NK-92 (cell line): ENCODE measurements around the gene CHAF1B.
"Not testable (repeated sequence)": the region's sequence is repeated elsewhere in the genome, so short reads cannot be mapped to it uniquely, and the experiment has no call there.

Experiments
- DNase-seq: peaks from one replicate; lab custom pipeline; 2025; ENCODE audit not compliant: unreplicated experiment; lab: John Stamatoyannopoulos, UW

Gene CHAF1B

DNA sequence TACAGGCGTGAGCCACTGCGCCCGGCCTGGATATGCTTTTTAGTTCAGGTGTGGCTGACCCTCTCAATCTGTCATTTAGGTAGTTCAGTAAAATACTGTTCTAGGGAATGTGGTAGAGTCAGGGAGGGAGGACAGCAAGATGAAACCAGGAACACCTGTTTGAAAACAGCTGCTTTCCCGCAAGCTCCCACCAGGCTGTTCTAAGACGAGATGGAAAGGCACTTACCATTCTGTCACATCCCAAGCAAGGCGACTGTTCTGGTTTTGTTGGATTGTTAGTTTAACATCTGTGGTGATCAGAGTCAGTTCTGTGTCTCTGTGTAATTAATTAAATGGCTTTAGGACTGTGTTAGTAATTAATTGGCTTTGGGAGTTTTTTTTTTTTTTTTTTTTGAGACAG lies 2.9 kb downstream of the CHAF1B start:
- DNase-seq = no peak

DNA sequence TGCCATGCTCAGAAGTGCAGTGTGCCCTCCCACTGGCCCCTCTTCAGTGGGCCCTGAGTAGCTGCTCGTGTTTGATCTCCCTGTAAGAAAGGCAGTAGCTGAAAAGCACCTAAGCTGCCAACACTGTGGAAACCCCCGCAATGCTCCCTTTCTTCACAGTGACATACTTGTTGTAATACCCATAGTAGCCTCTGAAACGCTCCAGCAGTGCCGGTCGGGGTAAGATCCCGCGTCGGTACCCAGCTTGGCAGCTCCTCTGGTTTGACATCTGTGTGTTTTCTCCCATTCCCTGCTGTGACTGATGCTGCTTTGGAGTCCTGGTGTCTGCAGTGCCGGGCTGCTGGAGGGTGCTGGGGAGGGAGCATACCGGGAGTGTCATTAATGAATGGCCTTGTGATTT lies 3.6 kb downstream of the CHAF1B start:
- DNase-seq = no peak

DNA sequence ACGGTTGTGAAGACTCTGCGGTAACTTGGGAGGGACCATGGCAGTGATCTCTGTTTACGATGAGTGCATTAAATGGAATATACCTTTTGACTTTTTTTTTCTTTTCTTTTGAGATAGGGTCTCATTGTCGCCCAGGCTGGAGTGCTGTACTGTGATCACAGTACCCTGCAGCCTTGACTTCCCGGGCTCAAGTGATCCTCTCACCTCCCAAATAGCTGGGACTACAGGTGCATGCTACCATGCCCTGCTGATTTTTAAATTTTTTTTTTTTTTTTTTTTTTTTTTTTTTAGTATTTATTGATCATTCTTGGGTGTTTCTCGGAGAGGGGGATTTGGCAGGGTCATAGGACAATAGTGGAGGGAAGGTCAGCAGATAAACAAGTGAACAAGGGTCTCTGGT lies 6.5 kb downstream of the CHAF1B start:
- DNase-seq = not testable (repeated sequence)

DNA sequence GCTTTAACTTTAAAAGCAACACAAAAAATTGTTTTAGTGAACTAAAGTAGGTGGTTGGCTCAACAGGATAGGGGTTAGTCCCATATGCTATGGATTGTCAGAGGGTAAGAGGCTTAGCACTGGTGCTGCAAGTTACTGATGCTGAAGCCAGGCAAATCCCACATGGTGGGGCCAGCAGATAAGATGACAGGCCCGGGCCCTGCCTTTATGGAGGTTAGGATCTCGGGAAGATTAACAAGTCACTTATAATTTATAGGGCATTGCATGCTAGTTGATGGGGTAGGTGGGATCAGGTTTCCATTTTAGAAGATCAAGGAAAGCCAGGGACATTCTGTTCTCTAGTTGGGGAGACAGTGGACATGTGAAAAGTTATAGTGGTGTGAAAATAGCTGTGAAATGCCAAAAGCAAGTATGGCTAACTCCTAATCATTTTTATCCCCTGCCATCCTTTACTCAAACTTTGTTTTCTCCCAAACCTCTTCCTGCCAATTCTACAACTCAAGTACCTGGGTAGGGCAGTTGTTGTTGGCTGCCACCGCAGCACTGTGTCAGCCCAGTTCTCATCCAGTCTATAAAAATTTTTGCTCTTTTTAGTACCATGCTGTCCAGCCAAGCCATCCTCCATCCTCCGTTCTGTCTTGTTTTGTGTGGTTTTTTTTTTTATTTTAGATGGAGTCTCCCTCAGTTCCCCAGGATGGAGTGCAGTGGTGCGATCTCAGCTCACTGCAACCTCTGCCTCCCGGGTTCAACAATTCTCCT lies 10.3 kb downstream of the CHAF1B start:
- no peak for DNase-seq

DNA sequence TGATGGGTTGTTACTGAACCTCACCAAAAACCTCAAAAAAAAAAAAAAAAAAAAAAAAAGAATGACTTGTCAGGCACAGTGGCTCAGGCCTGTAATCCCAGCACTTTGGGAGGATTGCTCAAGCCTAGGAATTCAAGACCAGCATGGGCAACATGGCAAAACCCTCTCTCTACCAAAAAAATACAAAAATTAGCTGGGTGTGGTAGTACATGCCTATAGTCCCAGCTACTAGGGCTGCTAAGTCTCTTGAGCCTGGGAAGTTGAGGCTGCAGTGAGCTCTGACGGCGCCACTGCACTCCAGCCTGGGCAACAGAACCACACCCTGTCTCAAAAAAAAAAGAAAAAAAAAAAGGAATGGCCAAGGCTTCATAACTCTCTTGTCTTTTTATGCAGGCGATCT lies 11.1 kb downstream of the CHAF1B start:
- no peak for DNase-seq

DNA sequence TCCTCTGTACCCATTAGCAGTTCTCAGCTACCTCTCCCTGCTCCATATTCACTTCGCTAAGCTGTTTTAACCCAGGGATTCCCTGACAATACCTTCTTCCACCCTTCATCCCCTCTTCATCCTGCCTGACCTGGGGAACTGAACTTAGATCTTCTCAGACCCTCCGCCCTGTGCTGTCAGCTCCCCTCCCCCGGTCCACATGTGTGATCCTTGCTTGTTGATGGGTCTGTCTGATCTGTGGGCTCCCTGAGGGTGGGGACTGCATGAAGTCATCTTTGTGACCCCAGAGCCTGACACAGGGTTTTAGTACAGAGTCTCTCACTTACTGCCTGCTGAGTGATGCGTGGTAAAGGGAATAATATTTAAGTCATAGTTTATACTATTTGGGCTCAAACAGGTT lies 11.8 kb downstream of the CHAF1B start:
- no peak for DNase-seq

DNA sequence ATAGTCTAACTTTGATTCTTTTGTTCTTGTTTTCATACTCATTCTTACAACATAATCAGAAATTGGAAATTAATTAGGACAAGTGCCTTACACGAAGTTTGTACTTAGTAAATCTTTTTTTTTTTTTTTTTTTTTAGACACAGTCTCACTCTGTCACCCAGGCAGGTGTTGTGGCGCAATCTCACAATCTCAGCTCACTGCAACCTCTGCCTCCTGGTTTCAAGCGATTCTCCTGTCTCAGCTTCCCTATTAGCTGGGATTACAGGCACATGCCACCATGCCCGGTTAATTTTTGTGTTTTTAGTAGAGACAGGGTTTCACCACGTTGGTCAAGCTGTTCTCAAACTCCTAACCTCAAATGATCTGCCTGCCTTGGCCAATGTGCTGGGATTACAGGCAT lies 12.4 kb downstream of the CHAF1B start:
- no peak for DNase-seq

DNA sequence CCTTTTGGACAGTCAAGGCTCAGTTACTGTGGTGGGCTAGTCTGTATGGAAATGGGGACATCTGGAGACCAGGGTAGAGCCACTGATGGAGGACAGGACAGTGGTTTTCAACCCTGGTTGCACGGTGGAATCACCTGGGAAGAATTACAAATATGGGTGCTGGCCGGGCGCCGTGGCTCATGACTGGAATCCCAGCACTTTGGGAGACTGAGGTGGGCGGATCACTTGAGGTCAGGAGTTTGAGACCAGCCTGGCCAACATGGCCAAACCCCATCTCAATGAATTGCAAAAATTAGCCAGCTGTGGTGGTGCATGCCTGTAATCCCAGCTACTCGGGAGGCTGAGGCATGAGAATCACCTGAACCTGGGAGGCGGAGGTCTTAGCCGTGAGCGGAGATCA lies 14.5 kb downstream of the CHAF1B start:
- not testable (repeated sequence) for DNase-seq

DNA sequence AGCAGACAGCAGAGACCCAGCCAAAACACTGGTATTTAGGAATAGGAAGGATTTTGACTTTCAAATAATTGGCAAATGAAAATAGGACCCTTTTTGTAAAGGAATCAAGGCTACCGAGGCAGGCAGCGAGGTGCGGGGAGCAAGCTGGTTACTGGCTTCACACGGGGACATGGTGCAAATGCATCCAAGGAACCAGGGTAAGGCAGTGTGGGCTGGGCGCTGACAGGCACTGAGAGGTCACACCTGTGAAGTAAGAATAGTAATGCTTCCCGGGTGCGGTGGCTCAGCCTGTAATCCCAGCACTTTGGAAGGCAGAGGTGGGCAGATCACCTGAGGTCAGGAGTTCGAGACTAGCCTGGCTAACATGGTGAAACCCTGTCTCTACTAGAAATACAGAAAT lies 15.5 kb downstream of the CHAF1B start:
- no peak for DNase-seq

DNA sequence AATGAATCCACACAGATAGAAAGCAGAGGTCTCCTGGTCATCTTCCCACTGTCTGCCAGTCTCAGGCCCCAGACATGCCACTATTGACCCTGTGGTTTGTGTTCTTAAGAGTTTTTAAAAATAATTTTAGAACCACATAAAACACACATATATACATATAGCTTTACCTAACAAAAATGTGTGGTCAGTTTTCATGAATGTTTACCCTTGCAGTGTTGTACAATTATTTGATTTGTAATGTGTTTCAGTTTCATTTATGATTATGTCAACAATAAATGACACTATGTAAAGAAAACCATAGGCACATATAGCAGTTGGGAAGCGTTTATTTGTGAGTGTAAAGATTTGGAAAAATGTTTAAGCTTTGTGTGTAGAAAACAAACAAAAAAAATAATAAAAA lies 17.1 kb downstream of the CHAF1B start:
- DNase-seq = no peak

DNA sequence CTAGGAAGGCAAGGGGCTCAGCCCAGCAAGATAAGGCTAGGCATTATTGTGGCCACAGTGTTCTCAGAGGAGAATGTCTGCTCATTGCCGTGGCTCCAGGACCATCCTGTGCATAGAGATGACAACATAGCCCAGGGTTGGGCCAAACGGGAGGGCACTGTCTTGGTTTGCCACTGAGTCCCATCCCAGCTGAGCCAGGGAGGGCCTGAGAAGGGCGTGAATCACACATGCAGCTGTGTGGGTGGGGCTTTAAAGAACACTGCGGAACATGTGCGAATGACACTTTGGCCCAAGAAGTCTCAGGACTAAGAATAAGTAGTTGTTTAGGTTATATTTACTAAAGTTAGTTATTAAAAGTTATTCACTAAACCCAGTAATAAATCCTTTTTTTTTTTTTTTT lies 18.5 kb downstream of the CHAF1B start:
- no peak for DNase-seq

DNA sequence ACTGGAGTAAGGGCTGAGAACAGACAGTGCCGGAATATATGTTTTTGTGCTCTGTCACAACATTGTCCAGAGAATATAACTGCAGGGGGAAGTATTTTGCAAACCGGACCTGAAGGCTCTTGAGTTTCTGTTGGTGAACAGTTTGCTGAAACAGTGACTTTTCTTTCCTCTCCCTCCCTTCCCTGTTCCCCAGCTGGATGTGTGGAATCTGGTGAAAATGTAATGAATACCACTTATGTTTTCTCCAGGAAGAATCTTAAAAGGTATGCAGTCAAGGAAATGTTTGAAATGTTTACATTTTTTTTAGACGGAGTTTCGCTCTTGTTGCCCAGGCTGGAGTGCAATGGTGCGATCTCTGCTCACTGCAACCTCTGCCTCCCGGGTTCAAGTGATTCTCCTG lies 23.4 kb downstream of the CHAF1B start:
- DNase-seq = no peak

DNA sequence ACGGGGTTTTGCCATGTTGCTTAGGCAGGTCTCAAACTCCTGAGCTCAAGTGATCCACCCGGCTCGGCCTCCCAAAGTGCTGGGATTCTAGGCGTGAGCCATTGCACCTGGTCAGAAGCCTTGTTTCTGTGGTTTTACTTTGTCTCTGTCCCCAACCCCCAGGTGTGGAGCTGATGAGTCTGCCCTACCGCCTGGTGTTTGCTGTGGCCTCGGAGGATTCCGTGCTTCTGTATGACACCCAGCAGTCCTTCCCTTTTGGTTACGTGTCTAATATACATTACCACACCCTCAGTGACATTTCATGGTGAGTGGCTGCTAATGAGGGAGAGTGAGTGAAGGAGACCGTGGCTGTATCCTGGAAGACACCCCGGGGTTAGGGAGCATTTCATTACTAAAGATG lies 26.1 kb downstream of the CHAF1B start:
- no peak for DNase-seq

DNA sequence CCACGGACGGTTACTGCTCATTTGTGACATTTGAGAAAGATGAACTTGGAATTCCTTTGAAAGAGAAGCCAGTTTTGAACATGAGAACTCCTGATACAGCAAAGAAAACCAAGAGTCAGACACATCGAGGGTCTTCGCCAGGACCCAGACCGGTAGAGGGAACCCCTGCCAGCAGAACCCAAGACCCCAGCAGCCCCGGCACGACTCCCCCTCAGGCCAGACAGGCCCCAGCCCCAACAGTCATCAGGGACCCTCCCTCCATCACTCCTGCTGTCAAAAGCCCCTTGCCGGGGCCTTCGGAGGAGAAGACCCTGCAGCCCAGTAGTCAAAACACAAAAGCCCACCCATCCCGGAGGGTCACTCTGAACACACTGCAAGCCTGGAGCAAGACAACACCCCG lies 27.7 kb downstream of the CHAF1B start:
- no peak for DNase-seq

DNA sequence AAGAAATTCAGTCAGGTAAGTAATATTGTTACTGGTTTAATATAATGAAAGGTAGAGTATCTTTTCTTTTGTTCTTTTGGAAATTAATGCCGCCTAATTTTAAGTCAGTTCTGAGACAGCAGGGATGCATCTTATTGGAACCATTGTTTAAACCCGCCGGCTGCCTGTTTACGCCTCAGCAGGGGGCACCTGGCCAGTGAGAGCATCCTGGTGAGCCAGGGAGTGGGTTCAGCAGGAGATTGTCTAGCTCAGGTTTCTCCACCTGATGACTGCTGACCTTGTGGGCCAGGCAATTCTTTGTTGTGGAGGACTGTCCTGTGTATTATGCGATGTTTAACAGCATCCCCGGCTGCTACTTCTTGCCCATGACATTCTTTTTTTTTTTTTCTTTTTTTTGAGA lies 30.2 kb downstream of the CHAF1B start:
- no peak for DNase-seq

DNA sequence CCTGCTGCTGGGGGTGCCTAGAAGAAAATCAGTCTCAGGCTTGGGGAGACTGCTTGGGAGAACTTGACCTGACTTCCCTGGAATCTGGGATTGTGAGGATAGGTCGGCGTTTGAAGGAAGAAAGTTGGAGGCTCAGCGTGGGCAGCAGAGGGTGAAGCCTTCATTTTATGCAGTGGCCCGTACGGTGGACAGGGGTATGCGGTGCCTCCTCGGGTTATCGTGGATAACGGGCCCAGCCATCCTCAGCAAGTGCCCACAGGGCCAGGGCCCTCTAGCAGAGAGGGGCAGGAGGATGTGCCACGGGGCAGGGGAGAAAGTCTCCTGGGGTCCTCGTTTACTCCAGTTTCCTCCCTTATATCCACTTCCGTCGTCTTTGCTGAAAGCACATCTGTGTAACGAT lies 34.0 kb downstream of the CHAF1B start:
- no peak for DNase-seq

DNA sequence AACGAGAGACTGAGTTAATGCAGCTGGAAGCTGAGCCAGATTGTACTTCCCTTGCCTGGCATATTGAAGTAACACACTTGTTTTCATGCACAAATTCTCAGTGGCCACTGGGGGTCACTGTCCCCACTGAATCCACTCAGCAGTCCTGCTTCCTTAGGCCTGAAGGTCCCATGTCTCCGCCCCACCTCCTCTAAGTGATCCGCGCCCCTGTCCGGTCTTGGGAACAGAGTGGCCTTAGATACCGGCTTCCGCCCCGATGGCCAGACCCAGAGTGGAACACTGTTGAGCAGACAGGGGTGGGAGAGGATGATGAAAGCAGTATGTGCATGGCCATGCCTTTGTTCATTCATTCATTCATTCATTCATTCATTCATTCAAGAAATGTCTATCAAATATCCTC lies 34.8 kb downstream of the CHAF1B start:
- no peak for DNase-seq

DNA sequence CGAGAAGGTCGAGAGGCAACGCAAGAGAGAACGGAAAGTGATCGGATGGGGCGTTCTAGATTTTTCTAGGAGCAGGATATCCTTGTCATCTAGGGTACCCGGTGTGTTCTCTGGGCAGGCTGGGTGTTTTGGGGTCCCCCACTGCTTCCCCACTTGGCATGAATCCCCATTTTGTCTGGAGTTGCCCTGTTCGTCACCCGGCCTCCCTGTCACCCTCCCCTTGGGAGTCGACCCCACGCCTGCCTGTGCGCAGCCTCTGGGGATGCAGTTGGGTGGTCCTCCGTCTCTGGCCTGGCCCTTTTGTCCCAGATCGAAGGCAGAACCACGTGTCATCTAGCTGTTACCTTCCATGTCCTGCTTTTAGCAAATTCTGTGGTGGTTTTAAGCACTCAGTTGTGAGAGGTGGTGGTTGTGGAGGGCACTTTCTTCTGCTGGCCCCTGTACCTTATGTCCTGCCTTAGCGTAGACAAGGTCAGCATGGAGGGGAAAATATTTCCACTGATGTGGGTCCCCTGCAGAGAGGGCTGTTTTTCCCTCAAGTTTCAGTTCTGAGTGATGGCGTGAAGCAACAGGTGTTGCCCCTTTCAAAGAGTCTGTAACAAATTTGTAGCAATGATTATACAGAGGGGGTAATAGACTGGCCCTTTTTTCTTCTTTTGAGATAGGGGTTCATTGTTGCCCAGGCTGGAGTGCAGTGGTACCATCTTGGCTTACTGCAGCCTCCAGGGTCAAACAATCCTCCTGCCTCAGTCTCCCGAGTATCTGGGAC lies 35.6 kb downstream of the CHAF1B start:
- no peak for DNase-seq

DNA sequence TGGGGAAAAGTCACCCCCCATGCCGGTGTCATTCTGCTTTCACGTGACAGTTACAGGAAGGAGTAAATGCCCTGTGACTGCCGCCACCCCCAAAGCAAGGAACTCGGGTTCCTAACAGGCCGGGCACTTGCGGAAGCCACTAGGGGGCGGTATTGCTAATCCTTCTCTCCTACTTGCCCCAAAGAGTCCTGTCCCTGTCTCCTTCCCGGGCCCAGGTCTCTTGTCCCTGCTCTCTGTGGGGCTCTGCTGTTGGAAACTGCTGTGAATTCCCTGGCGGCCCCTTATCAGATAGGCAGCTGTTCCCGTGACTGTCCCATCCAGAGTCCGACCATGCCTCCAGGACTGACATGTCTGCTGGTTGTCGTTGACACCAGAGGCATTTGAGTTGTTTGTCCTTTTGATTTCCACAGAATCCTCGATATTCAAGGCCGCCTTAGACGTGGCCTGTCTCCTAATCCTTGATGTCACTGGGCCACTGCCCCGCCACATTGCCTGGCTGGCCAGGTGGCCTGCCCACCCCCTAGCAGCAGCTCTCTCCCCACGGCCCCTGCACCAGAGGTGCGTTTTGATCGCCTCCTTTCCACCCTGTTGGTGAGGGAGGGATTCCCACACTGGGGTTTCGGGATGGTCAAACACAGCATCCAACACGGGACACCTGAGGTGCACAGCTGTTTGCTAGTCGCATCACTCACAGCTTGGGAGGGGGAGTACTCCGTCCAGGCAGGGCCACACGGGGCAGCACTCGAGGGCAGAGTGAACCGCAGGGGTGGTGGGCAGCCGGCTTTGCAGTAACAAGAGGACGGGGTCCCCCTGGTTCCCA lies 37.3 kb downstream of the CHAF1B start:
- no peak for DNase-seq

DNA sequence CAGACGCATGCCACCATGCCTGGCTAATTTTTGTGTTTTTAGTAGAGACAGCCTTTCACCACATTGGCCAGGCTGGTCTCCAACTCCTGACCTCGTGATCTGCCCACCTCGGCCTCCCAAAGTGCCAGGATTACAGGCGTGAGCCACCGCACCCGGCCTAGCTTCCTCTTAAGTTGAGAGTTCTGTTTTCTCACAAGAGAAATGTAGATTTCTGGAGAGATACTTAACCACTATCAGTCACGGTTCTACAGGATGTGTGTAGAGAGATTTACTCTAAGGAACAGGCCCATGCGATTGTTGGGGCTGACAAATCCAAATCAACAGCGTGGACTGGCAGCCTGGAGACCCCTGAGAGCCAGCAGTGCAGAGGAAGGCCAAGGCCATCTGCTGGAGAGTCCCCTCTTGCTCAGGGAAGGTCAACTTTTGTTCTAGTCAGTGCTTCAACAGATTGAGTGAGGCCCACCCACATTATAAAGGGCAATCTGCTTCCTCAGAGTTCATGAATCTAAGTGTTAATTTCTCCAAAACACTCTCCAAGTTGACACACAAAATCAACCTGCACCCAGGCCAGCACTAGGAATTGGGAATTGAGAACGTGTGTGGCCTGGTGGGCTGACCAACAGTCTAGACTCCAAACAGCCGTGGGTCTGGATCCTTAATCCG lies 38.7 kb downstream of the CHAF1B start:
- DNase-seq = no peak

DNA sequence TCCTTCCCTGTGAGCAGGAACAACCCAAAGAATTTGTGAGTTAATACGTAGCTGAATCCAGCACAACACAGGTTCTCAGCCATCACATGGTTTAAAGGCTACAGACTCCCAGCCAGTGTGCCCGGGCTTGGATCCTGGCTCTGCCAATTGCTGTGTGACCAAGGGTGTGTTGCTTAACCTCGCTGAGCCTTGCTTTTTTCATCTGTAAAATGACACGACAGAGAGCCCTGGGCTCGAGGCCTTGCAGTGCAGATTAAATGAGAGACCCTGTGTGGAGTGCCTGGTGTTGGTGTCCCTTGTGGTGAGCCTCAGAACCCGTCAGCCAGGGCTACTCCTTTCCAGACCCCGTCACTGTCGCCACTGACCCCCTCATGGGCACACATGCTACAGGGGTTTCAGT lies 39.4 kb downstream of the CHAF1B start:
- no peak for DNase-seq
